HCT116 (cell line): ENCODE measurements around the gene ZSCAN2. TPM values are rescaled to one million over a fixed set of nuclear protein-coding genes. Genes with fewer than 3 reads are reported as not detected.
A peak's percentile ranks its signal among the peaks of the same experiment; 100 is the strongest.

Experiments
- ATAC-seq: fragments of 200-7000 bp; cut with Tn5 transposase; 2 replicates; pipeline ENCODE4 v1.9.1; 2020; ENCODE audit warnings: mild to moderate bottlenecking, moderate library complexity
- BruUV-seq: library from RNA; stranded (reverse); fragments of 400-500 nt; replicated peaks from 2 replicates; lab custom pipeline; 2021; lab: Mats Ljungman, UMichigan
- CTCF ChIA-PET: fragments of 300-600 bp; sonication (Branson Sonifier 250); formaldehyde crosslinking; loops from one replicate; lab custom pipeline; 2021; ENCODE audit warnings: antibody characterized with exemption; lab: Charles Lee
- POLR2A ChIA-PET: fragments of 300-600, 350-600 bp; sonication (Branson Sonifier 250); formaldehyde crosslinking; loops from one replicate; lab custom pipeline; 2021; ENCODE audit warnings: antibody characterized with exemption; lab: Charles Lee
- RAD21 ChIA-PET, 2 experiments: fragments of 300-600 bp; sonication (Branson Sonifier 250); formaldehyde crosslinking; loops; one replicate each; lab custom pipeline; 2023; ENCODE audit warnings: low total read pairs in 2 of 2; ENCODE audit not compliant: uncharacterized antibody in 2 of 2, unreplicated experiment in 2 of 2, low non-redundant PET in 1 of 2; lab: Charles Lee
- DNase-seq: peaks from one replicate; pipeline ENCODE4 v3.0.0-alpha.2; 2010; ENCODE audit warnings: low read depth, low spot score
- H2AFZ ChIP-seq: fragments of 200-600 bp; shearing (Covaris generic), sonication (generic); 2 replicates; pipeline ENCODE4 v1.6.1; 2017; ENCODE audit warnings: low read depth, mixed run types, mixed read lengths, antibody characterized with exemption, low read length; ENCODE audit not compliant: poor library complexity, severe bottlenecking
- H3K27ac ChIP-seq: 2 replicates; pipeline ENCODE4 v1.5.1; 2012; ENCODE audit warnings: low read depth, low read length
- H3K27me3 ChIP-seq: fragments of 200-600 bp; sonication (generic); 2 replicates; pipeline ENCODE4 v1.6.1; 2016; ENCODE audit warnings: mixed run types, low read length, mixed read lengths; ENCODE audit not compliant: insufficient read depth
- H3K36me3 ChIP-seq, 2 experiments: fragments of 200-500 bp in 1 of 2; fragments of 200-600 bp in 1 of 2; sonication (Bioruptor generic) in 1 of 2; sonication (generic) in 1 of 2; 2 replicates each; pipeline versions ENCODE4 v1.5.1 to v1.6.1; 2014 to 2016; ENCODE audit warnings: low read length in 2 of 2, inconsistent platforms in 1 of 2, mixed read lengths in 1 of 2, mixed run types in 1 of 2; ENCODE audit not compliant: insufficient read depth in 2 of 2, control insufficient read depth in 1 of 2
- H3K4me1 ChIP-seq, 2 experiments: fragments of 200-600 bp in 1 of 2; sonication (generic) in 1 of 2; 2 replicates each; pipeline versions ENCODE4 v1.5.1 to v1.6.1; 2012 to 2017; ENCODE audit warnings: low read length in 2 of 2, inconsistent platforms in 1 of 2, mild to moderate bottlenecking in 1 of 2, mixed read lengths in 1 of 2, mixed run types in 1 of 2, moderate library complexity in 1 of 2; ENCODE audit not compliant: insufficient read depth in 2 of 2, control insufficient read depth in 1 of 2
- H3K4me2 ChIP-seq: fragments of 200-600 bp; sonication (generic); 2 replicates; pipeline ENCODE4 v1.6.1; 2017; ENCODE audit warnings: mixed run types, low read length, mixed read lengths
- H3K4me3 ChIP-seq, 2 experiments: fragments of 200-600 bp in 1 of 2; sonication (generic) in 1 of 2; replicated peaks in 1 of 2; 2 replicates each; pipeline ENCODE4 v1.5.1; 2011 to 2016; ENCODE audit warnings: low read length in 2 of 2, control low read depth in 1 of 2, low read depth in 1 of 2, mild to moderate bottlenecking in 1 of 2, mixed read lengths in 1 of 2, mixed run types in 1 of 2
- H3K79me2 ChIP-seq: fragments of 200-600 bp; sonication (generic); 2 replicates; pipeline ENCODE4 v1.6.1; 2017; ENCODE audit warnings: mild to moderate bottlenecking, mixed run types, low read length, moderate library complexity, mixed read lengths; ENCODE audit not compliant: insufficient read depth
- H3K9ac ChIP-seq: fragments of 200-600 bp; sonication (generic); 2 replicates; pipeline ENCODE4 v1.6.1; 2016; ENCODE audit warnings: low read length, mixed read lengths
- H3K9me2 ChIP-seq: fragments of 200-600 bp; sonication (generic), shearing (Covaris generic); 2 replicates; pipeline ENCODE4 v1.6.1; 2017; ENCODE audit warnings: mixed run types, mild to moderate bottlenecking, moderate library complexity; ENCODE audit not compliant: insufficient read depth
- H3K9me3 ChIP-seq, 2 experiments: fragments of 200-500 bp in 1 of 2; fragments of 200-600 bp in 1 of 2; sonication (Bioruptor generic) in 1 of 2; sonication (generic) in 1 of 2; 2 replicates each; pipeline ENCODE4 v1.6.1; 2014 to 2017; ENCODE audit warnings: low read length in 2 of 2, mixed read lengths in 2 of 2, inconsistent platforms in 1 of 2, low read depth in 1 of 2, mild to moderate bottlenecking in 1 of 2, mixed run types in 1 of 2, moderate library complexity in 1 of 2; ENCODE audit not compliant: control insufficient read depth in 1 of 2, insufficient read depth in 1 of 2
- H4K20me1 ChIP-seq: fragments of 200-600 bp; sonication (generic), shearing (Covaris generic); 2 replicates; pipeline ENCODE4 v1.6.1; 2017; ENCODE audit warnings: mixed run types, mild to moderate bottlenecking, moderate library complexity; ENCODE audit not compliant: insufficient read depth
- CBX3 ChIP-seq: IDR thresholded peaks from 2 replicates; pipeline ENCODE4 v1.6.1; 2012; ENCODE audit warnings: low read depth
- EGR1 ChIP-seq: IDR thresholded peaks from 2 replicates; pipeline ENCODE4 v1.6.1; 2012; ENCODE audit warnings: low read depth
- ELF1 ChIP-seq: IDR thresholded peaks from 2 replicates; pipeline ENCODE4 v1.6.1; 2012; ENCODE audit warnings: low read depth, borderline replicate concordance
- EZH2 ChIP-seq: fragments of 200-600 bp; sonication (generic); IDR thresholded peaks from 2 replicates; pipeline ENCODE4 v1.6.1; 2017; ENCODE audit warnings: antibody characterized with exemption, mixed run types
- JUND ChIP-seq: IDR thresholded peaks from 2 replicates; pipeline ENCODE4 v1.6.1; 2012
- POLR2A ChIP-seq: IDR thresholded peaks from 2 replicates; pipeline ENCODE4 v1.7.0; 2011; ENCODE audit warnings: borderline replicate concordance; ENCODE audit not compliant: insufficient read depth, insufficient read length; ENCODE audit errors: extremely low read depth
- RAD21 ChIP-seq: IDR thresholded peaks from 2 replicates; pipeline ENCODE4 v1.6.1; 2012; ENCODE audit warnings: low read depth, mild to moderate bottlenecking
- SIN3A ChIP-seq: IDR thresholded peaks from 2 replicates; pipeline ENCODE4 v1.6.1; 2012; ENCODE audit warnings: low read depth
- SRF ChIP-seq: IDR thresholded peaks from 2 replicates; pipeline ENCODE4 v1.6.1; 2012; ENCODE audit warnings: low read depth
- ZFX ChIP-seq: fragments of 450-650 bp; IDR thresholded peaks from 2 replicates; pipeline ENCODE4 v1.6.1; 2017
- intact Hi-C: fragments of 100-400 bp; cut with micrococcal nuclease; formaldehyde crosslinking; loops from 2 replicates; pipeline ENCODE4 v1.10.0; 2022
- total RNA-seq: library from RNA; stranded (reverse); gene quantifications from one replicate; pipeline ENCODE4 v1.2.1, GENCODE V29; 2021; ENCODE audit not compliant: unreplicated experiment
- TF ChIP-seq, protein P1 (sequence below): IDR thresholded peaks from 2 replicates; pipeline ENCODE4 v1.6.1; 2012
- TF ChIP-seq, protein P2 (sequence below): IDR thresholded peaks from 2 replicates; pipeline ENCODE4 v1.6.1; 2011; ENCODE audit warnings: mild to moderate bottlenecking, low read length, moderate library complexity; ENCODE audit not compliant: insufficient replicate concordance; ENCODE audit errors: extremely low read depth
- TF ChIP-seq, protein P3 (sequence below): IDR thresholded peaks from 2 replicates; pipeline ENCODE4 v1.6.1; 2012; ENCODE audit warnings: low read depth
- TF ChIP-seq, protein P4 (sequence below), 3 experiments: fragments of 200-600 bp in 1 of 3; sonication (generic) in 1 of 3; IDR thresholded peaks in 2 of 3; conservative IDR thresholded peaks in 1 of 3; 2 replicates each; pipeline ENCODE4 v1.5.1; 2012 to 2017; ENCODE audit warnings: low read depth in 2 of 3, low read length in 2 of 3, antibody characterized with exemption in 1 of 3, borderline replicate concordance in 1 of 3, control low read depth in 1 of 3, mild to moderate bottlenecking in 1 of 3, mixed read lengths in 1 of 3, mixed run types in 1 of 3, moderate library complexity in 1 of 3; ENCODE audit not compliant: insufficient read depth in 1 of 3

Gene ZSCAN2
- total RNA-seq, 1 experiment from 2014 or later: 15.5 TPM

DNA sequence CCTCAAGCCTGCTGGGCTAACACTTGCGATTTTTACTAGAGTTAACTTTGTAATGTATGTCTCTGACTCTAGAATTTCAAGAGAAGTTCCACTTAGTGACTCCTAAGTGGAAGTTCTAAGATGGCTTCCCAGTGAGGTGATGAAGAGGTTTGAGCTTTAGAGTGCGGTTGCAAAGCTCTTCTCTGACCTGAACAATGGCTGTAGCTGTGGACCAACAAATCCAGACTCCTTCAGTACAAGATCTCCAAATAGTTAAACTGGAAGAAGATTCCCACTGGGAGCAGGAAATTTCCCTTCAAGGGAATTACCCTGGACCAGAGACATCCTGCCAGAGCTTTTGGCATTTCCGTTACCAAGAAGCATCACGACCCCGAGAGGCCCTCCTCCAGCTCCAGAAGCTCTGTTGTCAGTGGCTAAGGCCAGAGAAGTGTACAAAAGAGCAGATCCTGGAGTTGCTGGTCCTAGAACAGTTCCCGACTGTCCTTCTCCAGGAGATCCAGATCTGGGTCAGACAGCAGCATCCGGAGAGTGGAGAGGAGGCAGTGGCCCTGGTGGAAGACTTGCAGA lies 31.0 kb downstream of the ZSCAN2 start:
- intact Hi-C loops: loop anchor here (5.0 kb wide), 2 partner anchors 34 to 489 kb away; no protein-coding TSS in a partner anchor
- Histone ChIP-seq H3K79me2 (peaks cover 12% of the 10 kb centered on the region; the same call in 1 of the 2 replicates), H3K9me2 (no peaks in the 10 kb centered on the region), H3K9ac (peak overlapping the region; percentile 68), H2AFZ (peak overlapping the region; percentile 79), H3K9me3 (no peaks in the 10 kb centered on the region), H3K36me3 (0 out of 4 replicates have a peak, but pooled peaks cover 0 to 5% of the 10 kb centered on the region in 2 experiments), H3K4me3 (peak overlapping the region; percentile 65 to 73), H3K4me2 (peak overlapping the region; percentile 85), H3K27me3 (no peaks in the 10 kb centered on the region)
- no peak for DNase-seq
- CTCF ChIA-PET: interaction anchor here (1.2 kb wide), 2 partner anchors 33 to 44 kb away, joined by 3 to 4 read pairs; no protein-coding TSS in a partner anchor
- TF ChIP-seq POLR2A (no peak), CBX3 (no peak), RAD21 (no peak), SIN3A (no peak), EGR1 (no peak), JUND (no peak), ZFX (no peak), ELF1 (no peak), EZH2 (no peak), SRF (no peak)
- TF ChIP-seq, protein P1, sequence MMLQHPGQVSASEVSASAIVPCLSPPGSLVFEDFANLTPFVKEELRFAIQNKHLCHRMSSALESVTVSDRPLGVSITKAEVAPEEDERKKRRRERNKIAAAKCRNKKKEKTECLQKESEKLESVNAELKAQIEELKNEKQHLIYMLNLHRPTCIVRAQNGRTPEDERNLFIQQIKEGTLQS: no peak
- TF ChIP-seq, protein P2, sequence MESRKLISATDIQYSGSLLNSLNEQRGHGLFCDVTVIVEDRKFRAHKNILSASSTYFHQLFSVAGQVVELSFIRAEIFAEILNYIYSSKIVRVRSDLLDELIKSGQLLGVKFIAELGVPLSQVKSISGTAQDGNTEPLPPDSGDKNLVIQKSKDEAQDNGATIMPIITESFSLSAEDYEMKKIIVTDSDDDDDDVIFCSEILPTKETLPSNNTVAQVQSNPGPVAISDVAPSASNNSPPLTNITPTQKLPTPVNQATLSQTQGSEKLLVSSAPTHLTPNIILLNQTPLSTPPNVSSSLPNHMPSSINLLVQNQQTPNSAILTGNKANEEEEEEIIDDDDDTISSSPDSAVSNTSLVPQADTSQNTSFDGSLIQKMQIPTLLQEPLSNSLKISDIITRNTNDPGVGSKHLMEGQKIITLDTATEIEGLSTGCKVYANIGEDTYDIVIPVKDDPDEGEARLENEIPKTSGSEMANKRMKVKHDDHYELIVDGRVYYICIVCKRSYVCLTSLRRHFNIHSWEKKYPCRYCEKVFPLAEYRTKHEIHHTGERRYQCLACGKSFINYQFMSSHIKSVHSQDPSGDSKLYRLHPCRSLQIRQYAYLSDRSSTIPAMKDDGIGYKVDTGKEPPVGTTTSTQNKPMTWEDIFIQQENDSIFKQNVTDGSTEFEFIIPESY: no peak
- TF ChIP-seq, protein P3, sequence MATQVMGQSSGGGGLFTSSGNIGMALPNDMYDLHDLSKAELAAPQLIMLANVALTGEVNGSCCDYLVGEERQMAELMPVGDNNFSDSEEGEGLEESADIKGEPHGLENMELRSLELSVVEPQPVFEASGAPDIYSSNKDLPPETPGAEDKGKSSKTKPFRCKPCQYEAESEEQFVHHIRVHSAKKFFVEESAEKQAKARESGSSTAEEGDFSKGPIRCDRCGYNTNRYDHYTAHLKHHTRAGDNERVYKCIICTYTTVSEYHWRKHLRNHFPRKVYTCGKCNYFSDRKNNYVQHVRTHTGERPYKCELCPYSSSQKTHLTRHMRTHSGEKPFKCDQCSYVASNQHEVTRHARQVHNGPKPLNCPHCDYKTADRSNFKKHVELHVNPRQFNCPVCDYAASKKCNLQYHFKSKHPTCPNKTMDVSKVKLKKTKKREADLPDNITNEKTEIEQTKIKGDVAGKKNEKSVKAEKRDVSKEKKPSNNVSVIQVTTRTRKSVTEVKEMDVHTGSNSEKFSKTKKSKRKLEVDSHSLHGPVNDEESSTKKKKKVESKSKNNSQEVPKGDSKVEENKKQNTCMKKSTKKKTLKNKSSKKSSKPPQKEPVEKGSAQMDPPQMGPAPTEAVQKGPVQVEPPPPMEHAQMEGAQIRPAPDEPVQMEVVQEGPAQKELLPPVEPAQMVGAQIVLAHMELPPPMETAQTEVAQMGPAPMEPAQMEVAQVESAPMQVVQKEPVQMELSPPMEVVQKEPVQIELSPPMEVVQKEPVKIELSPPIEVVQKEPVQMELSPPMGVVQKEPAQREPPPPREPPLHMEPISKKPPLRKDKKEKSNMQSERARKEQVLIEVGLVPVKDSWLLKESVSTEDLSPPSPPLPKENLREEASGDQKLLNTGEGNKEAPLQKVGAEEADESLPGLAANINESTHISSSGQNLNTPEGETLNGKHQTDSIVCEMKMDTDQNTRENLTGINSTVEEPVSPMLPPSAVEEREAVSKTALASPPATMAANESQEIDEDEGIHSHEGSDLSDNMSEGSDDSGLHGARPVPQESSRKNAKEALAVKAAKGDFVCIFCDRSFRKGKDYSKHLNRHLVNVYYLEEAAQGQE: no peak
- TF ChIP-seq, protein P4, sequence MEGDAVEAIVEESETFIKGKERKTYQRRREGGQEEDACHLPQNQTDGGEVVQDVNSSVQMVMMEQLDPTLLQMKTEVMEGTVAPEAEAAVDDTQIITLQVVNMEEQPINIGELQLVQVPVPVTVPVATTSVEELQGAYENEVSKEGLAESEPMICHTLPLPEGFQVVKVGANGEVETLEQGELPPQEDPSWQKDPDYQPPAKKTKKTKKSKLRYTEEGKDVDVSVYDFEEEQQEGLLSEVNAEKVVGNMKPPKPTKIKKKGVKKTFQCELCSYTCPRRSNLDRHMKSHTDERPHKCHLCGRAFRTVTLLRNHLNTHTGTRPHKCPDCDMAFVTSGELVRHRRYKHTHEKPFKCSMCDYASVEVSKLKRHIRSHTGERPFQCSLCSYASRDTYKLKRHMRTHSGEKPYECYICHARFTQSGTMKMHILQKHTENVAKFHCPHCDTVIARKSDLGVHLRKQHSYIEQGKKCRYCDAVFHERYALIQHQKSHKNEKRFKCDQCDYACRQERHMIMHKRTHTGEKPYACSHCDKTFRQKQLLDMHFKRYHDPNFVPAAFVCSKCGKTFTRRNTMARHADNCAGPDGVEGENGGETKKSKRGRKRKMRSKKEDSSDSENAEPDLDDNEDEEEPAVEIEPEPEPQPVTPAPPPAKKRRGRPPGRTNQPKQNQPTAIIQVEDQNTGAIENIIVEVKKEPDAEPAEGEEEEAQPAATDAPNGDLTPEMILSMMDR (IDR thresholded peaks at IDR 0.05 in 2 of 3, conservative IDR thresholded peaks at IDR 0.05 in 1 of 3; ENCODE audit: borderline replicate concordance in 1 of 3, insufficient read depth in 1 of 3, low read depth in 2 of 3, low read length in 2 of 3): no peak
- TF ChIP-seq, all 23 proteins: peak for 0
- BruUV-seq: TSS peak; percentile 73
- POLR2A ChIA-PET: interaction anchor here (0.6 to 1.7 kb wide), 6 partner anchors 19 to 283 kb away, joined by 3 to 5 read pairs (median 3); partner anchors contain the start of gene ZSCAN2
- peak overlapping the region; percentile 67 for H3K27ac ChIP-seq
- ATAC-seq: peak; percentile 8; the same call in 1 of the 2 replicates
- RAD21 ChIA-PET: interaction anchor here in 1 of 2 experiments (1.1 kb wide), 1 partner anchor 22 kb away, joined by 3 read pairs; no protein-coding TSS in a partner anchor
- peaks cover 8 to 29% of the 10 kb centered on the region in 2 experiments; a peak in 3 of 4 replicates for H3K4me1 ChIP-seq
- H4K20me1 ChIP-seq: no peaks in the 10 kb centered on the region
